Measurements from ENCODE around the gene HP1BP3.

Gene HP1BP3

DNA sequence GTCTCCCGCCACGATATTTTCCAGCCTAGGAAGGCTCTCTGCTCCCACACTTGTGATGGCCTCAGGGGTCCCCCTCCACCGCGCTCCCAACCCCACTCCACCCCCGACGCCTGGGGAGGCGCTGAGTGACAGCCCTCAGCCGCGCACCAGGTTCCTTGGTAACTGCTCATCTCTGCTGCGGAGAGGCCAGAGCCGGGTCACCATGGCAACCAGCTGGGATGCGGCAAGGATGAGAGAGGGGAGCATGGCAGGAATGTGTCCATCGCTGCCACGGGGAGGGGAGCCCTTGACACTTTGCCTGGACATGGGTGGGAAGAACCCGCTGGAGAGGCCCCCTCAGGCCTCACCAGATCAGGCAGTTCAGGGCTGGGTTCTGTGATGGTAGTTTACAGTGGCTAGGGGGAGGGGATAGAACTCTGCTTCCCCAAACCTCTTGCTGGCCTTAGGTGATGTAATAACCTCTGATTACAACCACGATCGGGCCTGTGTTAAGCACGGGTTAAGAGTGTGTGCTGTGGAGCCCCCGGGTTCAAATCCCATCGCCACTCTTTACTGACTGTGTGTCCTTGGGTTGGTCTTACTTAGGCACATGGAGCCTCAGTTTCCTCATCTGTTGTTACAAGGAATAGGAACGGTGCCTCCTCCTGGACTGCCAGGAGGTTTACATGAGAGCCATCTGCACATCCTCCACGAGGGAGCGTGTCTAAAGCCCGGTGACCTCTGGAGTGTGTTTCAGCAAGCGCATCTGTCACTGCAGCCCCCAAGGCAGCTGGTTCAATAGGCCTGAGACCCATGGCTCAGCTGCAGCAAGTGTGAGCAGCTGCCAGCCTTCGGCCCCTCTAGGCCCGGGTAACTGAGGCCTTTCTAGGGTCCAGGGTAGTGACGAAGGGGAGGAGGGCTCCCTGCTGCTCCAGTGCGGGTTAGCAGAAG is 75.6 kb downstream of the HP1BP3 start:
- DNase-seq = no peak

DNA sequence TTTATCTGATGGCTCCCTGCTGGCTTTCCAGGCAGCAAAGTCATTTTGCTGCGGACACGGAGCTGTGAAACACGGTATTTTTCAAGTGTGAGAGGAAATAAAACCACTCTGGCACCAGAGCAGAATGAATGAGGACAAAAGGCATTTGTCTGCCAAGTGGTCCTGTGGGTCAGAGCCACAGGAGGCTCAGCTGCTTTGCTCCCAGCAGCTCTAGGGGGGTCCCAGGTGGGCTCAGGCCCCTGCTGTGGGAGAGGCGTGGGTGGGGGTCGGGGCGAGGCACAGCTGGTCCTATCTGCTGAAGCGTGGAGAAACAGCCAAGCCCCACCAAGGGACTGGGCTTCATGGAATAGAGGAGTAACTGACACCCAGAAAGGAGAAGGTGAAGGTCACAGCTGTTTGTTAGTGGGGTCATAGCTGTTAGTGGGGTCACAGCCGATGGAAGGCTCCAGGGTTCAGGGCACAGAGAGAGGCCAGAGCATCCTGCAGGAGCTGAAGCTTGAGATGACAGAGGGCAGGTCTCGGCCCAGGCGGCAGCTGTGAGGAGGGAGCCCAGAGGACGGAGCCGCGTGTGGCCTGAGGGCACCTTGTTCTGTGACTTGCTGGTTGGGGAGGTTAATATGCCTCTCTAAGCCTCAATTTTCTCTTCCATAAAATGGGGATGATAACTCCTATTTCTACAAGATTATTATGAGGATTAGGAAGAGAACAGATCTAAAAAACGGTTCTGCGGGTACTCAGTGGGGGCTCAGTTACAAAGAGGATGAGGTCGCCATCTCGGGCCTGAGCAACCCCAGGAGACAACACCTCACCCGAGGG is 76.4 kb downstream of the HP1BP3 start:
- DNase-seq = no peak

DNA sequence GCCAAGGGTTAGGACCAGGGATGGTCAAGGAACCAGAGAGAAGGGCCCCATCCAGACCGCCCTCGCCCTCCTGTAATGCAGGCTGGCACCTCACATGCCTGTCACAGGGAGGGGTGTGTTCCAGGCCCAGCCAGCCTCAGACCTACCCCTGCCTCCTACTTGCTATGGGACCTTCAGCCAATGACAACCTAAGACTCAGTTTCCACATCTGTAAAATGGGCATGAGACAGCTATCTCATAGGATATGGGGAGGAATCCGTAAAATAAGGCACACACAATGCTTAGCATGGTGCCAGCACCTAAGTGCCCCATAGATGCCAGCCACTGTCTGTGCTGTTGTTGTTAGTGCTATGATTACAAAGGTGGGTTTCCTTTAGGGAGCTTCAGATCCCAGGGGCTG is 77.2 kb downstream of the HP1BP3 start:
- no peak for DNase-seq

DNA sequence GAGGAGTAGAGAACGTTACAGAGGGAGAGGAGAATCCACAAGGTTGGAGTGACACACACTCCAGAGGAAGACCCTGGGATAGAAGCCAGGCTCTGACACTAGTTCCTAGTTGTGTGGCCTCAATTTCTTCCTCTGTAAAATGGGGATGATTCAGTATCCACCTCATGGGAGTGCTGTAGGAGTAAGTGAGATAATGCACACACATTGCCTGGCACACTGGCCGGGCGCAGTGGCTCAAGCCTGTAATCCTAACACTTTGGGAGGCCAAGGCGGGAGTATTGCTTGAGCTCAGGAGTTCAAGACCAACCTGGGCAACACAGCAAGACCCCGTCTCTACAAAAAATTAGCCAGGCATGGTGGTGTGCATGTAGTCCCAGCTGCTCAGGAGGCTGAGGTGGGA is 78.2 kb downstream of the HP1BP3 start:
- no peak for DNase-seq

- no peak for DNase-seq
Measured at GRCh38 chr1:20708057-20708456, 79.0 kb downstream of the HP1BP3 start.

GRCh38 chr1:20706841-20707240 is 80.3 kb downstream of the HP1BP3 start:
- no peak for DNase-seq

DNA sequence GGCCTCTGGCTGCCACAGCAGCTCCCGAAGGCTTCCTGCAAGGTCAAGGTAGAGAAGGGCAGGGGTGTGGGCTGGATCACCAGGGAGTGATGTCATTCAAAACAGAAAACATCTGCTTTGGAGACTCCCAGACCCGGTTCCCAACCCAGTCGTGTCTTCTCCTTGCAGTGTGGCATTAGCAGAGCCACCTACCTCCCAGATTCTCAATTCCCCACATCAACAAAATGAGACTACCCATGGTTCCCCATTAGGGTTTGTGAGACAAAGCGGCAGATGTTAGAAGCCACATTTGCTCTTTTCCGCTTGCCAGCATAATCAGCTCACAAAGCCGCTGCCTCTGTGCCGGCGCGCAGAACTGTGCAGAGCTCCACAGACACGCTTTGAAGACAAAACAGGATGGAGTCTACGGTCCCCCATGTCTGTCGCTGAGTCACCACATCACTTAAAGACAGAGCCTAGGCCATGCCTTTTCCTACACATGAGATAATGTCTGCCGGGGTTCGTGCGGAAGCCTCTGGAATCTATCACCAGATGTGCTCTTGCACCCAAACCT is 81.8 kb downstream of the HP1BP3 start:
- no peak for DNase-seq

GRCh38 chr1:20704390-20705202 is 82.5 kb downstream of the HP1BP3 start:
- DNase-seq = no peak

- DNase-seq = no peak
Measured at GRCh38 chr1:20703124-20703756, 83.9 kb downstream of the HP1BP3 start.

DNA sequence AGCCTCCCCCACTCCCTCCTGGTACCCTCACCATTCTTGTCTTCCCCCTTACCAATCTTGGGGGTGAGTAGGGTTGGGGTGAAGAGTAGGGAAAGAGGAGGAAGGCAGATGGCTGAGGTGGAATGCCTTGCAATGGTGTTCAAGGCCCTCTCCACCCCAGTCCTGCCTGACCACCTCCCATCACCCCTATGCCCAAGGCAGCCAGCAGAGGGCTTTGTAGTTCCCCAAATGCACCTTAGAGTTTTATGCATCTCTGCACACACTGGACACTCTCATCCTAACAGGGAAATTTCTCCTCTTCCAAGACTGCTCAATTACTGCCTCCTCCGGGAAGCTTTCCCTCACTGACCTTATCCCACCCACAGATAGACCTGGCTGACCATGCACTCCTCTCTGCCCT is 84.7 kb downstream of the HP1BP3 start:
- DNase-seq = no peak

- DNase-seq = no peak
Measured at GRCh38 chr1:20701847-20702246, 85.3 kb downstream of the HP1BP3 start.

GRCh38 chr1:20701446-20701845 is 85.7 kb downstream of the HP1BP3 start:
- DNase-seq = no peak

- DNase-seq = no peak
Measured at GRCh38 chr1:20700636-20701215, 86.4 kb downstream of the HP1BP3 start.

DNA sequence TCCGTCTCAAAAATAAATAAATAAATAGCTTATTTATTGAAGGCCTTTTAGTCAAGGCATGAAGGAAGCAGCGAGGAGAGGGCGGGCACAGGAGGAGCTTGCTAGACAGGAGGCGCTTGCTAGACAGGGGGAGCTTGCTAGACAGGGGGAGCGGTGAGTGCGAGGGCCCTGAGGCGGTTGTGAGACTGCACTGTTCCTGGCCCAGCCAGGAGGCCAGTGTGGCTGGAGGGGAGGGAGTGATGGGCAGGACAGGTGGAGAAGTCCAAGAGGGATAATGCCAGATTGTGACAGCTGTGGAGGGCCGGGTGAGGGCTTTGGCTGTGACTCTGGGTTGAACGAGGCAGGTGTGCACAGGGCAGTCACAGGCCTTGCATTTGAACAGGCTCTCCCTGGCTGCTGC is 87.5 kb downstream of the HP1BP3 start:
- no peak for DNase-seq

- DNase-seq = no peak
Measured at GRCh38 chr1:20698195-20698910, 88.8 kb downstream of the HP1BP3 start.

DNA sequence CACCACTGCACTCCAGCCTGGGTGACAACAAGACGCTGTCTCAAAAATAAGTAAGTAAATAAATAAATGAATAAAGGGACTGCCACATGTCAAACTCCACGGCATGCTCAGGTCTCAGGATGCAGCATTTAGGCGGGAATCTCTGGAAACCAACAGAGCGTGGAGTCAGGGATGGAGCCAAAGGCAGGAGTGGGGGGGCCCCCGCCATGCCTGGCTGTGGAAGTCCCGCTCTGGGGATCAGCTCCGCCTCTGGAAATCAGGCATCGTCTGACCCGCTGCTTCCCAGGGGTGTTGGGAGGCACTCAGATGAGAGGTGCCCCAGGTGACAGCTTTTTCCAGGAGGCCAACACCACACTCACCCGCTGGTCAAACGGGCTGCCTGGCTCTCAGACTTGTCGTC is 89.5 kb downstream of the HP1BP3 start:
- DNase-seq = no peak

DNA sequence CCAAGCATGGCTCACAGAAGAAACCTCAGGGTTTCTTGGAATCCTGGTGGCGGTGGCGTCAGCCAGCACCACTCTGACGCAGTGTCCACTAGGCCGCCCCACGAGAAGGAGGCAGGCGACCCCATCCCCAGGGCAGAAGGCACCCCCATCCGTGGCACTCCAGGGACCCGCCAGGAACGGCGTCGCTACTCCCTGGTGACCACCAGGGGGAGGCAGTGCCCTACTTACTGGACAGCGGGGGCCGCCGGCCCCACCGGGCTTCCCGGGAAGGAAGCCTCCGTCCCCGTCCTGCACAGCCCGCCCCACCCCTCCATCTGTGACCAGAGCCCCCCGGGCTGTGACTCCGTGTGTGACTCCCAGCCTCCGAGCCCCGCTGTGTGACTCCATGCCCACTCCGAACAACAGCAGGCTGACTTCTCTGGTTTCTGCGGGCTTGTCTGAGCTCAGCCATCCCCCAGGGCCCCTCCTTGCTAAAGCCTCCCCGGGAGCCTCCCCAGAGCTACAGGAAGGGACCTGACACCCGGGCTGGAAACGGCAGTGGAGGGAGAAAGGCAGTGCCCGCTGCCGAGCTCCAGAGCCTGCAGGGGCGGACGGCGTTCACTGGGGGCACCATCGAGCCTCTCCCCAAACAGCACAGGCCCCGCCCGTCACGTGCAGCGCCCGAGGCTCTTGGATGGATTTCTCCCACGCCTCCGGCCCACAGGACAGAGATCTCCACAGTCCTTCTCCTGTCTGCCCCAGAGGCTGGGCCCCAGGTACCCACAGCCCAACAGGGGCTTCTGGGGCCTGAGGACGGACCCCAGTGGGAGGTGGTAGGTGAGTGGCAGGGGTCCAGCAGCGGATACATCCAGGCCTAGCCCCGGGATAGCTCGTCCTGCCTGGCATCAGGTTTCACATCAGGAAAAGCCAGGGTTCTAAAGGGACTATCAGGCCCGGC is 90.4 kb downstream of the HP1BP3 start:
- peak; percentile 67 for DNase-seq

DNA sequence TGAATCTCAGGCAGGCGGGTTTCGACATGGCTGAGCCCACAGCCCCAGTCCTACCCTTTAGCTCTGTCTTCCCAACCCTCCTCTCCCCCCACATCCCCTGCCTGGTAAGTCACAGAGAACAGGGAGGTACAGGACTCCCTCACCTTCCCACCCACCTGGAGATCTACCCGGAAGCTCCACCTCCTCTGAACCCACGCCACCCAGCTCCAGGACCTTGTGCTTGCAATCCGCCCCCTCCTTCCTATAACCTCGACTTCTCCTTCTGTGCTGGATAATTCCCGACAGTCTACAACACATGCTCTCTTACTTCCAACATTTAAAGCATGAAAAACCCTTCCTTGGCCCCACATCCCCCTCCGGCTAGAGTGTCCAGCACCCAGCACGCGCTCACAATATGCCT is 91.6 kb downstream of the HP1BP3 start:
- DNase-seq = no peak

GRCh38 chr1:20693623-20694022 is 93.5 kb downstream of the HP1BP3 start:
- no peak for DNase-seq

Data from stimulated activated CD4-positive, alpha-beta T cell treated with anti-CD3 and anti-CD28 coated beads, Interleukin-12 subunit alpha, Interleukin-12 subunit beta, amount 100 ng/mL, for 4 hours (primary cell).